ACC112 (cell line): ENCODE measurements around the gene INHA.

Experiments
- H2AFZ ChIP-seq: fragments of 200-600 bp; sonication (generic); one replicate; pipeline ENCODE4 v1.6.0; 2017; ENCODE audit warnings: antibody characterized with exemption, low read length; ENCODE audit not compliant: unreplicated experiment
- H3K27ac ChIP-seq: fragments of 200-600 bp; sonication (generic); 2 replicates; pipeline ENCODE4 v1.5.1; 2014; ENCODE audit warnings: low read depth, mild to moderate bottlenecking, antibody characterized with exemption, low read length, moderate library complexity
- H3K27me3 ChIP-seq: fragments of 200-600 bp; sonication (generic); 2 replicates; pipeline ENCODE4 v1.6.1; 2014; ENCODE audit warnings: mild to moderate bottlenecking, antibody characterized with exemption, low read length, moderate library complexity, mixed read lengths; ENCODE audit not compliant: insufficient read depth
- H3K36me3 ChIP-seq: fragments of 200-600 bp; sonication (generic); 2 replicates; pipeline ENCODE4 v1.6.1; 2016; ENCODE audit warnings: mild to moderate bottlenecking, antibody characterized with exemption, low read length, moderate library complexity, mixed read lengths; ENCODE audit not compliant: insufficient read depth
- H3K4me1 ChIP-seq: fragments of 200-600 bp; sonication (generic); one replicate; pipeline ENCODE4 v1.6.1; 2016; ENCODE audit warnings: low read length, mixed read lengths; ENCODE audit not compliant: insufficient read depth, unreplicated experiment, control insufficient read depth
- H3K4me3 ChIP-seq: fragments of 200-600 bp; sonication (generic); 2 replicates; pipeline ENCODE4 v1.5.1; 2014; ENCODE audit warnings: mild to moderate bottlenecking, low read depth, low read length
- H3K79me2 ChIP-seq: fragments of 200-600 bp; sonication (generic); one replicate; pipeline ENCODE4 v1.6.0; 2016; ENCODE audit warnings: low read length; ENCODE audit not compliant: control insufficient read depth, unreplicated experiment, insufficient read depth

The INHA gene

GRCh38 chr2:219576505-219577388, 4.6 kb downstream of the INHA start:
- Histone ChIP-seq H3K27ac (no peak overlapping the region), H3K79me2 (no peaks in the 10 kb centered on the region), H3K4me3 (no peak overlapping the region), H3K36me3 (no peaks in the 10 kb centered on the region), H2AFZ (no peak overlapping the region), H3K27me3 (peaks cover 4% of the 10 kb centered on the region; the same call in 1 of the 2 replicates), H3K4me1 (peaks cover 3% of the 10 kb centered on the region)

GRCh38 chr2:219578811-219579613, 6.9 kb downstream of the INHA start:
- Histone ChIP-seq H3K27ac (no peak overlapping the region), H3K4me3 (no peak overlapping the region), H3K27me3 (peaks cover 4% of the 10 kb centered on the region; the same call in 1 of the 2 replicates), H3K36me3 (no peaks in the 10 kb centered on the region), H3K79me2 (no peaks in the 10 kb centered on the region), H2AFZ (peak overlapping the region; percentile 77), H3K4me1 (no peaks in the 10 kb centered on the region)

- Histone ChIP-seq H3K27ac (no peak overlapping the region), H3K4me3 (no peak overlapping the region), H3K36me3 (no peaks in the 10 kb centered on the region), H3K79me2 (no peaks in the 10 kb centered on the region), H3K27me3 (peaks cover 11% of the 10 kb centered on the region; the same call in 1 of the 2 replicates), H2AFZ (no peak overlapping the region), H3K4me1 (no peaks in the 10 kb centered on the region)
Measured at GRCh38 chr2:219581346-219581745, 9.2 kb downstream of the INHA start.

DNA sequence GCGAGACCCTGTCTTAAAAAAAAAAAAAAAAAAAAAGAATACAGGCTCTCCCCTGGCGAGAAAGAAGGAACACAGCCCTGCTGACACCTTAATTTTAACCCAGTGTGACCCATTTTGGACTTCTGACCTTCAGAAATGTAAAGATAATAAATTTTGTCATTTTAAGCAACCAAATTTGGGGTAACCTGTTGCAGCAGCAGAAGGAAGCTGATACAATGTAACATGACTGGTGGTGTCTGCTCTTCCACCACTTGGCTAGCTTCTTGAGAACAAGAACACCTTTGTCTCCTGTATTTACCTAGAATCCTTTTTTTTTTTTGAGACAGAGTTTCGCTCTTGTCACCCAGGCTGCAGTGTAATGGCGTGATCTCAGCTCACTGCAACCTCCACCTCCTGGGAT, 19.0 kb downstream of the INHA start:
- Histone ChIP-seq H3K79me2 (no peaks in the 10 kb centered on the region), H2AFZ (no peak overlapping the region), H3K27ac (no peak overlapping the region), H3K4me3 (no peak overlapping the region), H3K27me3 (peaks cover 2% of the 10 kb centered on the region; the same call in 1 of the 2 replicates), H3K4me1 (no peaks in the 10 kb centered on the region), H3K36me3 (no peaks in the 10 kb centered on the region)

- H3K36me3 ChIP-seq: no peaks in the 10 kb centered on the region
- H3K4me3 ChIP-seq: no peak overlapping the region
- H3K27ac ChIP-seq: no peak overlapping the region
- H3K27me3 ChIP-seq: no peaks in the 10 kb centered on the region
- H3K4me1 ChIP-seq: peaks cover 5% of the 10 kb centered on the region
- no peaks in the 10 kb centered on the region for H3K79me2 ChIP-seq
- no peak overlapping the region for H2AFZ ChIP-seq
Measured at GRCh38 chr2:219592736-219593135, 20.6 kb downstream of the INHA start.

DNA sequence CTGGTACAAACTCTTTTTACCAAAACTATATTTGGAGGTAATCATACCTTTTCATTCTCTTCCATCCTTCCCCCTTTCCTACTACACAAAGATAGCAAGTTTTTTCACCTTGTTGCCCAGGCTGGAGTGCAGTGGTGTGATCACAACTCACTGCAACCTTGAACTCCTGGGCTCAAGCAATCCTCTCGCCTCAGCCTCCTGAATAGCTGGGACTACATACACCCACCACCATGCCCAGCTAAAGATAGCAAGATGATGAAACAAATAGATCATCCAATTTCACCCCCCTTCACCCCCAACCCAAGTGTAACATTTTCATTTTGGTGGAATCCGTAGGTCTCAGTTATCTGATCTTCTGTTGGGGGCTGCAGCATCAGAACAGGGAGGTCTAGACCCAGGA, 21.0 kb downstream of the INHA start:
- Histone ChIP-seq H2AFZ (no peak overlapping the region), H3K79me2 (no peaks in the 10 kb centered on the region), H3K27ac (no peak overlapping the region), H3K36me3 (no peaks in the 10 kb centered on the region), H3K27me3 (no peaks in the 10 kb centered on the region), H3K4me1 (peaks cover 5% of the 10 kb centered on the region), H3K4me3 (no peak overlapping the region)

- H2AFZ ChIP-seq: peak overlapping the region; percentile 84
- peaks cover 2% of the 10 kb centered on the region for H3K79me2 ChIP-seq
- H3K4me3 ChIP-seq: no peak overlapping the region
- H3K4me1 ChIP-seq: peaks cover 11% of the 10 kb centered on the region
- peak overlapping the region; percentile 11; the same call in 1 of the 2 replicates for H3K27ac ChIP-seq
- no peaks in the 10 kb centered on the region for H3K36me3 ChIP-seq
- no peaks in the 10 kb centered on the region for H3K27me3 ChIP-seq
Measured at GRCh38 chr2:219595256-219595655, 23.1 kb downstream of the INHA start.

DNA sequence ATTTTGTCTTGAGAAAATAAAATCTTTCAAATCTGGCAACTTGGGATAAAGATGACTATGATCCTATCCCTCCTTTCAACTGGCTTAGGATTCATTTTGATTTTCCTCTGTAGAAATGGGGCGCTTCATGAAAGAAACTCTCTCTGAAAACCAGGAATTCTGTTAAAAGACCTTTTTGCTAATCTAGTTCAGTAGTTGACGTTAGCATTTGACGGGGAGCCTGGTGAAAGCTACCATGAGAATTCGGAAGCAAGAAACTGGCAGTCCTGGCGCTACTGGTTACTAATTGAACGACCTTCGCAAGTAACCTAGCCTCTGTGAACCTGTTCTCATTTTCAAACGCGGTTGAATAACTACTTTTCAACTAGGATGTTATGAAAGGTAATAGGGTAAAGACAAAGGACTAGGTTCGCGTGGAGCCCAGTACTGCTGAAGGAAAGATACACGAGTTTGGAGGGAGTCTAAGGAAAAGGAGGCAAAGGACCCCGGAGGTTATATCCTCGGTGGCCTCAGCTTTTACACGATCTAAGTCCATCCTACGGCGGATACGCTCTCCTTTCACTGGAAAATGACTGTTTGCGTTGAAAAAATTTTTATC, 24.9 kb downstream of the INHA start:
- Histone ChIP-seq H3K79me2 (peaks cover 2% of the 10 kb centered on the region), H3K4me3 (peak overlapping the region; percentile 90), H2AFZ (peak overlapping the region; percentile 79), H3K36me3 (no peaks in the 10 kb centered on the region), H3K27me3 (no peaks in the 10 kb centered on the region), H3K27ac (peak overlapping the region; percentile 83), H3K4me1 (peaks cover 11% of the 10 kb centered on the region)

DNA sequence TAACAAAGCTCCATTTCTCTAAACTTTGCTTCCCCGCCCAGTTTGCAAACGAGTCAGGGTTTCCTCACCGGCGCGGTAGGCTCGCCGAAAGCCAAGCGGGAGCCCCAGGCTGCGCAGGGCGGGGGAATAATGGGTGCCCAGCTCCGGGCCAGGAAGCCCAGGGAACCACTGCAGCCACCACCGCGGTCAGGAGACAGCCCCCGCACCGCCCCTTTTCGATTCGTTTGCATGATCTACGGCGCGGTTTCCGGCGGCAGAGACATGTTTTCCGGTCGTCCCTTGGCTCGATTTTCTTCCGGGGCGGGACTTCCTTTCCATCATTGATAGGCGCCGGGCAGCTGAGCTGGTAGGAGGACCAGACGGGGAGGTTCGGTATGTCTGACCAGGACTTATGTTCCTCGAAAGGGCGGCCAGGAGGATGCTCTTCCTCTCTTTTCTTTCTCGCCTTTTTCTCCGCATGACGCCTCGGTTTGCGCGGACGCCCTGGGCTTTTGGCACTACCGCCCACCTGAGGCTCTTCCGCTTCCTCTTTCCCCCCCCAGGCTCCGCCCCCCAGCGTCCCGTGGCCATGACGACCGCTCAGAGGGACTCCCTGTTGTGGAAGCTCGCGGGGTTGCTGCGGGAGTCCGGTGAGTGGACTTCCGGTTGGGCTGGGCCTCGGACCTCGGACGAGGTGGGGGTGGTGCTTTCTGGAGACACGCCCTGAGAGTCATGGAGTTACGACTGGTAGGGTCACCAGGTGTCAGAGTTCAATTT, 25.6 kb downstream of the INHA start, which contains the start of gene STK11IP:
STK11IP (plus strand) TSS at position 306 of the 756 bp plus-strand sequence; CDS start at position 569, 263 bp downstream.
- no peaks in the 10 kb centered on the region for H3K36me3 ChIP-seq
- H3K79me2 ChIP-seq: peaks cover 2% of the 10 kb centered on the region
- H2AFZ ChIP-seq: peak within 1 kb of the TSS; percentile 99
- H3K27me3 ChIP-seq: no peaks in the 10 kb centered on the region
- peaks cover 11% of the 10 kb centered on the region for H3K4me1 ChIP-seq
- peak within 1 kb of the TSS; percentile 90 for H3K4me3 ChIP-seq
- peak within 1 kb of the TSS; percentile 83 for H3K27ac ChIP-seq
